ENCODE data around the gene PLEKHM1. TPM values are rescaled to one million over a fixed set of nuclear protein-coding genes. Genes with fewer than 3 reads are reported as not detected.
"Not testable (repeated sequence)": the region's sequence is repeated elsewhere in the genome, so short reads cannot be mapped to it uniquely, and the experiment has no call there.

Gene PLEKHM1
- total RNA-seq (2021; ENCODE audit: unreplicated experiment), result 28.5 TPM
- polyA plus RNA-seq (2012; ENCODE audit: insufficient read length), result 15.7 TPM
- Bru-seq, nascent RNA, result percentile 58 among the genes with signal in this experiment
- BruChase-seq, experiment 1, labeled RNA remaining after a 2-hour chase, result percentile 62 among the genes with signal in this experiment
- BruChase-seq, experiment 2, labeled RNA remaining after a 6-hour chase, result percentile 63 among the genes with signal in this experiment
- long read RNA-seq, full-length matches to known transcripts, result 4 of 16 reads
- long read RNA-seq, partial matches to known transcripts, result 6 of 16 reads
- long read RNA-seq, other reads (novel, unspliced or antisense), result 6 of 16 reads

- BruUV-seq (replicated peaks), result TSS peak; percentile 90
Measured at GRCh38 chr17:45490615-45491433, at the start of gene PLEKHM1. TSS of gene PLEKHM1 (minus strand) at chr17:45490721. CDS start at chr17:45482484, 8,237 bp downstream.

DNA sequence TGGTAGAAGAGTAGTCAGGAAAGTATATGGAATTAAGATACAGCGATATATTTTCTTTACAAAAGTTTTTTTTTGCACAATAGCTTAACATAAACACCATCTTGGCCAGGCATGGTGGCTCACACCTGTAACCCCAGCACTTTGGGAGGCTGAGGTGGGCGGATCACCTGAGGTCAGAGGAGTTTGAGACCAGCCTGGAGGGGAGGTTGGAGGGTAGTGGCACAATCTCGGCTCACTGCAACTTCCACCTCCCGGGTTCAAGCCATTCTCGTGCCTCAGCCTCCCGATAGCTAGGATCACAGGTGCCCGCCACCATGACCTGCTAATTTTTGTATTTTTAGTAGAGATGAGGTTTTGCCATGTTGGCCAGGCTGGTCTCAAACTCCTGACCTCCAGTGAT, 47.6 kb upstream of the PLEKHM1 start:
- intact Hi-C loops (cut with micrococcal nuclease; ENCODE audit: unreplicated experiment); POLR2A ChIA-PET; H3K27ac ChIP-seq (ENCODE audit: low read length); in situ Hi-C loops (cut with HindIII; ENCODE audit: low pct_unique_long_range_greater_than_20kb, low sequenced_read_pairs); H3K9me3 ChIP-seq (ENCODE audit: control insufficient read depth, insufficient read depth, low read depth, low read length); ATAC-seq; H3K36me3 ChIP-seq (ENCODE audit: control insufficient read depth, insufficient read depth, low read length); CTCF ChIA-PET; BruUV-seq (replicated peaks); DNase-seq (ENCODE audit: low read depth, low spot score); H3K27me3 ChIP-seq (ENCODE audit: control insufficient read depth, insufficient read depth, low read length); H3K4me1 ChIP-seq (ENCODE audit: control insufficient read depth, insufficient read depth, low read length); H3K4me3 ChIP-seq (ENCODE audit: low read depth in 2 of 2, low read length in 2 of 2): not testable (repeated sequence)

More at GRCh38 chr17:45490615-45491433, at the start of gene PLEKHM1:
- H3K4me1 ChIP-seq (ENCODE audit: control insufficient read depth, insufficient read depth, low read length); intact Hi-C loops (cut with micrococcal nuclease; ENCODE audit: unreplicated experiment); H3K9me3 ChIP-seq (ENCODE audit: control insufficient read depth, insufficient read depth, low read depth, low read length); H3K27ac ChIP-seq (ENCODE audit: low read length); in situ Hi-C loops (cut with HindIII; ENCODE audit: low pct_unique_long_range_greater_than_20kb, low sequenced_read_pairs); H3K27me3 ChIP-seq (ENCODE audit: control insufficient read depth, insufficient read depth, low read length); H3K36me3 ChIP-seq (ENCODE audit: control insufficient read depth, insufficient read depth, low read length); CTCF ChIA-PET; DNase-seq (ENCODE audit: low read depth, low spot score); POLR2A ChIA-PET: not testable (repeated sequence)
- peak within 1 kb of the TSS; percentile 48 to 52 for H3K4me3 ChIP-seq (ENCODE audit: low read depth in 2 of 2, low read length in 2 of 2)
- ATAC-seq, result peak; percentile 97

DNA sequence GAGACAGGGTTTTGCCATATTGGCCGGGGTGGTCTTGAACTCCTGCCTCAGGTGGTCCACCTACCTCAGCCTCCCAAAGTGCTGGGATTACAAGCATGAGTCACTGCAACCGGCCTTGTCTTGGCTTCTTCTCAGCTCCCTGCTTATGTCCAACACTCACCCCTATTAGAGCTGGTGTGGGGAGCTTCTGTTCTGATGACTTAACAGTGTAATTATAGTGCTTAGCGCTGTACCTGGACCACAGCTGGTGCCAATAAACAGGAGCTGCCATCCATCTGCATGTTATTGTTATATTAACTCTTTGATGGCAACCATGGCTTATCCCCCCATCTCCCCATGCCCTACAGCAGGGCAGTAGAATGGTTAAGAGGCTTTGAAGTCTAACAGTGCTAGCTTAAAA, 15.6 kb upstream of the PLEKHM1 start:
- H3K36me3 ChIP-seq (ENCODE audit: control insufficient read depth, insufficient read depth, low read length); BruUV-seq (replicated peaks); POLR2A ChIA-PET; DNase-seq (ENCODE audit: low read depth, low spot score); CTCF ChIA-PET; ATAC-seq; H3K27me3 ChIP-seq (ENCODE audit: control insufficient read depth, insufficient read depth, low read length); in situ Hi-C loops (cut with HindIII; ENCODE audit: low pct_unique_long_range_greater_than_20kb, low sequenced_read_pairs); H3K27ac ChIP-seq (ENCODE audit: low read length); H3K4me3 ChIP-seq (ENCODE audit: low read depth in 2 of 2, low read length in 2 of 2); intact Hi-C loops (cut with micrococcal nuclease; ENCODE audit: unreplicated experiment); H3K9me3 ChIP-seq (ENCODE audit: control insufficient read depth, insufficient read depth, low read depth, low read length); H3K4me1 ChIP-seq (ENCODE audit: control insufficient read depth, insufficient read depth, low read length): not testable (repeated sequence)

DNA sequence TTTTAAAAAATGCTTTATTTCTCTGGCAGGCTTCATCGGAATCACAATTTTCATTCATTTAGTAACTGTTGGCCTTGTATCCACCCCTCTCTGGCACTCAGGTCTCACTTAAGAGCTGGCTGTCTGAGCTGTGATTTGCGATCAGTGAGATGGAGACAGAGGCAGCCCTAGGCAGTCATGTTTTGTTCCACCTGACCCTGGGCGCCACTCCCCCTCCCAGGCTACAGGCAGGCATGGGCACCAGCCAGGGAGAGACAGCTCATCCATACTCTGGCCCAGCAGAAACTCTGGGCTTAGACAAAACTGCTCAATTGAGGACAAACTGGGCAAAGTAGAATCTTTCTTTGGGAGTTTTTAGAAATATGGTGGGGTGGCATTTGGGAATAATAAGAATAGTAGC, 14.7 kb upstream of the PLEKHM1 start:
- H3K4me3 ChIP-seq (ENCODE audit: low read depth in 2 of 2, low read length in 2 of 2); intact Hi-C loops (cut with micrococcal nuclease; ENCODE audit: unreplicated experiment); BruUV-seq (replicated peaks); POLR2A ChIA-PET; ATAC-seq; H3K9me3 ChIP-seq (ENCODE audit: control insufficient read depth, insufficient read depth, low read depth, low read length); in situ Hi-C loops (cut with HindIII; ENCODE audit: low pct_unique_long_range_greater_than_20kb, low sequenced_read_pairs); DNase-seq (ENCODE audit: low read depth, low spot score); H3K36me3 ChIP-seq (ENCODE audit: control insufficient read depth, insufficient read depth, low read length); CTCF ChIA-PET; H3K4me1 ChIP-seq (ENCODE audit: control insufficient read depth, insufficient read depth, low read length); H3K27me3 ChIP-seq (ENCODE audit: control insufficient read depth, insufficient read depth, low read length); H3K27ac ChIP-seq (ENCODE audit: low read length): not testable (repeated sequence)

DNA sequence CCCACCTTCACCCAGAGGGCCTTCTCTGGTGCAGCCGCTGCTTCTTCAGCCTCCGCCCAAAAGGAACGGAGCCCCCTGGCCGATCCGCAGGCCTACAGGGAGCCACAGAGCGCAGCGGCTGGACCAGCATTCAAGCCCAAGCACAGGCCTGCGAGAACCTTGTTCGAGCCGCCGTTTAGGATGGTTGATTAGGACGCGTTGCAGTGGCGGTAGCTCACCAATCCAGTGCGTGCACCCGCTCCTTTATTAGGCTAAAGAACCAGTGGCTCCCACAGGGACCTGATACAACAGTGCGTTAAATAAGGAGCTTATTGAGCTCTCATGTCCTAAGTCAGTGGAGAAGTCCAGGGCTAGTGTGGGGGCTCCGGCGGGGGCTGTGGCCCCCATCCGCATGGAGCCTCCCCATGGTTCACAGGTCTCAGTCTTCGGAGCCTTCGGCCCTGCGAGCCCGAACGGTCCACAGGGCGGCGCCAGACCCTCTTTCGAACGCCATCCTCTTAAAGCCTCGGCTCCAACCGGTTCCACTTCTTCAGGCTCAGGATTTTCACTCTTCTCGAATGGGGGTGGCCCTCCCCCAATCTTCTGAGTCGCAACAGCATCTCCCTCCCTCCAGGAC, 10.7 kb upstream of the PLEKHM1 start:
- H3K36me3 ChIP-seq (ENCODE audit: control insufficient read depth, insufficient read depth, low read length); in situ Hi-C loops (cut with HindIII; ENCODE audit: low pct_unique_long_range_greater_than_20kb, low sequenced_read_pairs); H3K4me1 ChIP-seq (ENCODE audit: control insufficient read depth, insufficient read depth, low read length); H3K27ac ChIP-seq (ENCODE audit: low read length); intact Hi-C loops (cut with micrococcal nuclease; ENCODE audit: unreplicated experiment); POLR2A ChIA-PET; H3K4me3 ChIP-seq (ENCODE audit: low read depth in 2 of 2, low read length in 2 of 2); BruUV-seq (replicated peaks); H3K27me3 ChIP-seq (ENCODE audit: control insufficient read depth, insufficient read depth, low read length); DNase-seq (ENCODE audit: low read depth, low spot score); ATAC-seq; CTCF ChIA-PET; H3K9me3 ChIP-seq (ENCODE audit: control insufficient read depth, insufficient read depth, low read depth, low read length): not testable (repeated sequence)

GRCh38 chr17:45500478-45500877, 10.0 kb upstream of the PLEKHM1 start:
- CTCF ChIA-PET; ATAC-seq; H3K4me1 ChIP-seq (ENCODE audit: control insufficient read depth, insufficient read depth, low read length); H3K27me3 ChIP-seq (ENCODE audit: control insufficient read depth, insufficient read depth, low read length); BruUV-seq (replicated peaks); H3K9me3 ChIP-seq (ENCODE audit: control insufficient read depth, insufficient read depth, low read depth, low read length); H3K4me3 ChIP-seq (ENCODE audit: low read depth in 2 of 2, low read length in 2 of 2); POLR2A ChIA-PET; DNase-seq (ENCODE audit: low read depth, low spot score); in situ Hi-C loops (cut with HindIII; ENCODE audit: low pct_unique_long_range_greater_than_20kb, low sequenced_read_pairs); intact Hi-C loops (cut with micrococcal nuclease; ENCODE audit: unreplicated experiment); H3K36me3 ChIP-seq (ENCODE audit: control insufficient read depth, insufficient read depth, low read length); H3K27ac ChIP-seq (ENCODE audit: low read length): not testable (repeated sequence)

- CTCF ChIA-PET; intact Hi-C loops (cut with micrococcal nuclease; ENCODE audit: unreplicated experiment); H3K27me3 ChIP-seq (ENCODE audit: control insufficient read depth, insufficient read depth, low read length); BruUV-seq (replicated peaks); H3K9me3 ChIP-seq (ENCODE audit: control insufficient read depth, insufficient read depth, low read depth, low read length); POLR2A ChIA-PET; in situ Hi-C loops (cut with HindIII; ENCODE audit: low pct_unique_long_range_greater_than_20kb, low sequenced_read_pairs); H3K4me3 ChIP-seq (ENCODE audit: low read depth in 2 of 2, low read length in 2 of 2); H3K27ac ChIP-seq (ENCODE audit: low read length); H3K36me3 ChIP-seq (ENCODE audit: control insufficient read depth, insufficient read depth, low read length); ATAC-seq; DNase-seq (ENCODE audit: low read depth, low spot score); H3K4me1 ChIP-seq (ENCODE audit: control insufficient read depth, insufficient read depth, low read length): not testable (repeated sequence)
Measured at GRCh38 chr17:45499208-45499607, 8.7 kb upstream of the PLEKHM1 start.

Data from Panc1 (cell line).